HG03064 (cell line): Measurements from ENCODE around the gene CADM1.

Source experiments
- ATAC-seq: cut with Tn5 transposase; IDR thresholded peaks from one replicate; pipeline ENCODE4 v1.9.1; 2021; ENCODE audit warnings: low read depth; ENCODE audit not compliant: unreplicated experiment

CADM1 gene

DNA sequence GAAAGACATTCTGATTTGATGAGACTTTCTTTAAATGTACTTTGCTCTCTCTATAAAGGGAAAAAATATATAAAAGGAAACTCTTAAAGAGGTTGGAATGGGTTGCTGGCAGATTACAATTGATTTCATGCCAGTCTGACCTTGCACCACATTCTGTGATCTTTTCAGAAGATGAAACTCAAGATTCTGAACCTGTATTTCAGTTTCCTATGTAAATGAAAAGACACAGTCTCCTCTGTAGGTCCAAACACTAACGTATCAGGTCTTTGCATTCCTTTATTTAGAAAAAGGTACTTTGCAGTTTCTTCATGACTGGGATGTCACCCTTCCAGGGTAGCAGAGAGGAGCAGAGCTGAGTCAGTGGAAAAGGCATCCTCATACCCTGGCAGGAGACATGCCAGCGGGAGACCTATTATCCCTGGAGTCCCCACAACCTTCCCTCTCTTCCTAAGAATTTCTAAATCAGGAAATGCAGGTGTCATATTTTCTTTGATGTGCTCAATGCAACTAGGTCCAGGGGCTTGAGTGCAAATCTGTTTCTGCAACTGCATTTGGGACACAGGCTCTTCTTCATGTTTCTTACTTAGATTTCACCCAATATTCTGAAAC lies 282.6 kb downstream of the CADM1 start:
- no peak for ATAC-seq

- ATAC-seq: no peak
Measured at GRCh38 chr11:115220911-115221310, 283.3 kb downstream of the CADM1 start.

DNA sequence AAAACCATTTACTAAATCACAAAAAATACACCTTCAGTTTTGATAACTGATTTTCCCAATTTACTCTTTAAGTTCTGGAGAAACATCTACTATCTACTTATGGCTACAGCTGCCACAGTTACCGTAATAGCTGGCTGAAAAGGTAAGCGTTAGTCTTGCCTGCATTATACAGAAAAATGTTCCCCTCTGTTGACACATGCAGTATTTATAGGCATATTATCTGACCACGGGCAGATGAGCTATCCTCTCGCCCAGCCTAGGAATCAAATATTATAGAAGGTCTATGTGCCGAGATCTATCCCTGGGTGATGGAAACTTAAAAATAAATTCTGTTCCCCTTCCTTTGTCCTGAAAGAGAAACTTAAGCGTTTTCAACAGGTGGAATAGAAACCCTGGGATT lies 283.8 kb downstream of the CADM1 start:
- ATAC-seq: no peak

DNA sequence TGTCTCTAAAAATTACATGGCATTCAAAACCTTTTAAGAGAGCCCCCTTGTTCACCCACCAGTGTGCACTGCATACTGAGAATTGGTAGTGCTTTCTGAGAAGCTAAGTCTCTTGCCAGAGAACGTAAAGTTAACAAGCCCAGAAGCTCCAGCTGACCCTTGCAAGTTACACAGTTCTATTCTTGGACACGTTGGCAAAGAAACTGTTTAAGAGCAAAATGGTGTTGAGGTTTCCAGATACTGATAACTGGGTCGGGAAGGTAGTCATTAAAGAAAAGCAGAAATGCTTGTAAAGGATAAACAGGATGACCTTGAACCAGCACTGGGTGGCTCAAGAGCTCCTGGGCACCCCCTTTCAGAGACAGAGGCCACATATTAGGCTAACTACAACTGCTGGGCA lies 284.8 kb downstream of the CADM1 start:
- ATAC-seq: no peak

DNA sequence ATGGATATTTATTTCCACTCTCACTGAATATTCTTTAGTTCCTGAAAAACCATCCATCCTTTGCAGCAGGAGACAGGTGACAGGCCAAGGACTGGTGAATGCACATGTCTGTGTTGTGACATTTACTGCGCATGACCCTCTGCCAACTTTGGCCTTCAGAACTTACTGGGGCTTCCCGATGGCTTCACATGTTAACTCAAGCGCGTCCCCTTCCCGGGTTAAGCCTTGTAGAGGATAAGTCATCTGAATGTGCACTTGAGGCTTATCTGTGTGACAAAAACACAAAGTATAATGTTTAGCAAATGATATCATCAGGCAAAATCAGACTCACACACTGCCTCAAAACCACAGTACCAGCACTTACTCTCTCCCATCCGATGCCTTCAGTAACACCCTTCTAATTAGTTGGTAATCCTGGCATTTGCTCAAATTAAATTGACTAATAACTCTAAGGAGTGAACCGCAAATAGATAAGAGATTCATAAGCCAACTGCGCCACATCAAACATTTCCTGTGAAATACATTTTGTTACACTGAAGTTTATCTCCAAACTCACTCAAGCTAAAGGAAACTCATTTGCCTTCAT lies 286.4 kb downstream of the CADM1 start:
- no peak for ATAC-seq

- ATAC-seq: no peak
Measured at GRCh38 chr11:115215694-115216617, 288.3 kb downstream of the CADM1 start.

DNA sequence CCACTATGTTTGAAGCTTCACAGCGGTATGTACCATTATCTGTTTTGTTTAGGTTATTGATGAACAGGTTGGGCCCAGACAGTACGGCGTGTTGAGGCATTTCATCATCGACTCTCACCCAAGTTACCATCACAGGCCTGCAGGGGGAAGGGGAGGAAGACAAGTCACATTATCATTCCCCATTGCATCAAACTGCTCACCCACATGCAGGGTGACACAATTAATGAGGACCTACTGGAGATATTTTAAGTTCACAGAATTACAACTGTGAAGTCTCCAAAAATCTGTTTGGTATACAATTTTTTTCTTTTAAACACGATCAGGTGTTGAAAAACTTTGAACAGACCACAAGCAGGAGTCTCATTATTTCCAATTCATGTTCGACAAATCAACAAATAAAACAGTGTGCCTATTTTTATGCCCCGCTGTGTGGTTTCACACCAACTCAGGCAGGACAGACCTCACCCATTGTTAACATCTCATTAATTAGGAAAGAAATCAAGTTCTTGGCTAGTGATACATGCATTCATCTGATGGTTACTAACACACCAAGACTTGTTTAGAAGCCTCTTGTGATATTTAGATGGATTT lies 289.5 kb downstream of the CADM1 start:
- ATAC-seq: no peak

- ATAC-seq: no peak
Measured at GRCh38 chr11:115213007-115213406, 291.2 kb downstream of the CADM1 start.

DNA sequence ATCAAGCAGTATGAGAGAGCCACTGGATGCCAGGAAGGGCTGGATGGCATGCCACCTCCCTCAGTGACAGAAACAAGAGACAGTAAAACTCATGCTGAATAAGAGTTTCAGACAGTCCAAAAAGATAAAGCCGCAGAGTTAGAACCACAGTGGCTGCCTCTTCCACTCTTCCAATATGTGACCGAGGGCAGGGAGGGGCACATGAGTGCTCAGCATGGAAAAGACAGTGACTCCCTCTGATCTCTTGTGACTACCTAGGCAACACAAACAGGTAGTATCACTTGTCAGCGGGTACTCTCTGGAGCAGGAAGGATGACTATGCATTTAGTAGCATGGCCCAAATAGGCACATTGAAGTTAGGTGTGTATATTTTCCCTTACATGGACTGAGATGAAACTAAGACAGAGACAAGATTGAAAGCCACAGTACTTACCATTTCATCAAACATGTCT lies 295.4 kb downstream of the CADM1 start:
- ATAC-seq: no peak

DNA sequence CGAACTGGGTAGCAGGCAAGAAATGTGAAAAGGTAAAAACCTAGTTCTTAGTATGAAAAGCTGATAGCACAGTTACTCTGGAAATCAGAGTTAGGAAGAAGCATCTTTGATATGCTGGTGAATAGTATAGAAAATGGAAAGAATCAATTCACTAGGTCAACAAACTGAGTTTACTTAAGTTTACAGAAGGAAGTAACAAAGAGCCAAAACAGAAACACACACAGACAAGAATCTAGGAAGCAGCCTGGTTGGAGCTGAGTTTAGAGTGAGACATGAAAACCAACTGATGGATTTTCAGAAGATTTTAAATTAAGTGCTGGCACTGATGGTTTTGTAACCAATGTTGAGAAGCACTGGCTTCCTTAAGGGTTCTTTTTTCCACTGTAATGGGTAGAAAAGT lies 296.3 kb downstream of the CADM1 start:
- ATAC-seq: no peak

DNA sequence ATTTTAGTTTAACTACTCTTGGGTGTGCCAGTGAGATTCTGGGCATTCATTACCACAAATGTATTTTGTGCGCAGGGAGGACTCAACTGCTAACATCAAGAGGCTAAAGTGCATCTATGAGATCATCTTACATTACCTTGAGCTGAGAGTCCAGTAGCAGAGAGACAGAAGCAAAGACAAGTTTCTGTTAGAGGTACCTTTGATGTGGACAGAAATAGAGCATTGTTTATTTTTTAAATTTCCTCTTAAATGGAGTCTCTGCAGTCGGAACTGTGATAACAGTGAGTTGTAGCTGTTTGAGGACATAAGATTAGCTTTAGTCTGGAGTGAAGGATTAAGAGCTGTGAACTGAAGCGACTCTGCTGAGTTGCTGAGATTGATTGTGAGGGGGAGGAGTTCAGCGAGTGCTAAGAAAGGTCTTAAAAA lies 297.0 kb downstream of the CADM1 start:
- ATAC-seq: no peak

DNA sequence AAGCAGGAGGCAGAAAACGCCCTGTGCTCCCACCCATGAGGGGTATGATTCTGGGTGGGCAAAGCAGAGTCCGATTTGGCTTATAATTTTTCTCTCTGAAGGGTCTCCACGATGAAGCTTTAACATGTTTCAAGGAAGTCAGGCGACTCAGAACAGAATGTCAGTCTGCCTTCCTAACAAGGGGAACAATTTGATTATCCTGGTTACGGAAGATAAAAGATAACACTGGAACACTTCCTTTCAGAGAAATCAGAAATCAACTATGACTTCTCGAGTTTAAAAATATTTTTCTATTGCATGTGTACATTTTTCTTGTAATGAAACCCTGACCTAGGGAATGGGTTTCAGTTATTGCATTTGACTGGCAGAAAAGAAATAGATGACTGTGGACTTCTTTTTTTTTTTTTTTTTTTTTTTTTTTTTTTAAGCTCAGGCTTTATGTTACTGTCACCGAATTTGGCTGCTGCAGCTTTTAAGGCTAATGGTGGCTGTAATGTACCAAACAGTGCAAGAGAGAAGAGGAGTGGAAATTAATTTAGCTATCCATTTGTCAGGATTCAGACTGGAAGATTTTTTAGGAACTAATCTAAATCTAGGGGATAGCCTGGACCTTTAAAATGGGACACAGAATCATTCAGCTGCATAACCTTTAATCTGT lies 297.7 kb downstream of the CADM1 start:
- no peak for ATAC-seq

DNA sequence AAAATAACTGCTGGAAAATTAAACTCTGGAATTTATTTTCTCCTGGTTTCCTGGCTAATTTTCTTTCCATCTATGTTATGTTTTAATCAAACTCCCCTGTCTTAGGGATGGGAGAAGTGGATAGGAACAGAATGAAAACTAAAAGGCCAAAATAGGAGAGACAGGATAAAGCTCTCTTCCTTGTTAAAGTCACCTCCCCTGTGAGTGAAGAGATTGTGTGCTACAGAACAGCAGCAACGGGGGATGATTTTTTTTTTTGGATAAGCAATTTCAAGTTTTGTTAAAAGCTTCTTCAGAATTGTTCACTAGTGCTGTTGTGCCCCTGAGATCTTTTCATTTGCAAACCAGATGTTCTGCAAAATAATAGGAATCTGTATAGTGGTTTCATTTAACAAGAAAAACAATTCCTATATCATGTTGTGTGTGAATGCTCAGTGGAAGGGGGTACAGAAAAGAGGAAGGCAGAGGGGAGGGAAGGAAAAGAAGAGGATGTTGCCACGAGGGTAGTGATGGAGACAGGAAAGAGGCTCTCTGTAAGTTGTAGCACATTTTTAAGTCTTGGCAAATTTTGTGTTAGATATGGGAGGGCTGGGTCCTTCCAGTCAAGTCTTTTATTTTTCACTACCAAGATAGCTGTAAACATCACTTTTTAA lies 301.2 kb downstream of the CADM1 start:
- ATAC-seq: no peak

DNA sequence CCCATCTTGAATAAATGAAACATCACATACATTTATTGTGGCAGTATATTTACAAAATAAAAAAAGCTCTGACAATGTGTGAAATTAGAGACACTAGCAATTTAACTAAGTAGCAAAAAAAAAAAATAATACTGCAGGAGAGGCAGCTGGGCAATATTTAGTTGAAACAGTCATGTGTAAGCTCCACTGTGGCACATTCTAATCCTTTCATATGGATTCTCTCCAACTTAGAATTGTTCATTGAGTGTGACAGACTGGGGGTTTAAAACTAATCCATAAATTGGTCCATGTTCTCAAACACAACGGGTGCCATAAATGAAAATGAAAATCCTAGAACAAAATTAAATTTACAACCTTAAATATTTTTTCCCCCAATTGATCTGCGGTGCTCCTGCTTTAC lies 302.1 kb downstream of the CADM1 start:
- no peak for ATAC-seq

DNA sequence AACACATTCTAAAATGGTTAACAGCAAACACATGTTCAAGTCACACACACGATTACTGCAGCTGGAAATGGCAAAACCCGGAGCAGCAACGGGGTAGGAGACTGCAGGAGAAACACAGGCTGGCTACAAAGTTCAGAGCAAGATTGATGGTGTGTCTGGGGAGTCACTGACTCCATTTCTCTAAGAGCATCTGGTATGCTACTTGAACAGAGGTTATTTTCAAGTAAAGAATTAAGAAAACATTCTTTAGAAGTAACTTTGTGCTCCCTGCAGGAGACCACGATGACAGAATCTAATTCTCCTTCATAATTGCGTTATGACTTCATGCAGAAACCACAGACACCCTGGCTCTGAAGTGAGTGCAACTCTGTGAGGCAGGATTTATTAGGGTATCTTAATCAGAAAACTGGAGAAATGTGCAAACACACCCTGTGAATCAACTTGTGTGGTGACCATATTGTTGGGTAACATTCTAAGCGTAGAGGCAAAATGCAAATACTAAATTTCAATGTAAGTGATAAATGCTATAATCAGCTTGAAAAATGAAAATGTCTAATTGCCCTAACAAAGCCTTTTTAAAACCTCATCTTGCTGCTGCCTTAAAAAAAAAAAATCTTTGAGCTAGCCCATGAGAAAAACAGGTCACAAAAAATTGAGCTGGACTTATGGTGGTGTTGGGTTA lies 303.0 kb downstream of the CADM1 start:
- ATAC-seq: no peak

- no peak for ATAC-seq
Measured at GRCh38 chr11:115199481-115200069, 304.6 kb downstream of the CADM1 start.

DNA sequence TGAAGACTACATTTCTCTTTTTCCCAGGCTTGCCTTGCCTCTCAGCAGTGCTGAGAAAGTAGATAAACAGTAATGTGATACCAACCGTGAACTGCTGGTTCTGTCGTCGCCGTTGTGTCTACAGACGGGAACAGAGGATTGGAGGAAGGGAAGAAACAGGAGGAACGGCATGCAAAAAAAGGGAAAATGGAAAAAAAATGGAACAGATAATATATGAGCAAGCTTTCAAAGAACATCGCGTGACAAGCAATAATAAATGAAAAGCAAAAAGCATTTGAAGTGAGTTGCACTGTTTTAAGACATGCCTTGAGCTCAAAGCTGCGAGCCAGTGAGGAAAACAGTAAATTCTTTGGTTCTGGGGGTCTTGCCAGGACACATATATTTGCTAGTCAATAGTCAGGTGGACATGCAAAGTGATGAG lies 305.9 kb downstream of the CADM1 start:
- ATAC-seq: no peak

DNA sequence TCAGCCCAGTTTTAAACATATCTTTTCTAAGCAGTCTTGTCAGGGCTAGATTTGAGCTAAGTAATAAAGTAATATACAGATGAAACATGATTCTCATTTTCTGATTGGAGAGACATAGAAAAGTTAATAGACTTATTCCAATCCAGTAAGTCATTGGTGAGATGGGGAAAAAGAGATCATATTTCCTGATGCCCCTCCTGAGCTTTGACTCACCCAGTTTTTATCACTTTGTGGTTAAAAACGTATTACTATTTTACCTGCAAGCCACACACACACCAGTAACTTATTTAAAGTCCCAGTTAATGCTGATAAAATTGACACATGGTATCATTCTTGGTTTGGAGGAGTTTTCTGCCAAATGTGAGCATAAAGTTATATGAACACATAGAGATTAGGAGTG lies 306.8 kb downstream of the CADM1 start:
- no peak for ATAC-seq

DNA sequence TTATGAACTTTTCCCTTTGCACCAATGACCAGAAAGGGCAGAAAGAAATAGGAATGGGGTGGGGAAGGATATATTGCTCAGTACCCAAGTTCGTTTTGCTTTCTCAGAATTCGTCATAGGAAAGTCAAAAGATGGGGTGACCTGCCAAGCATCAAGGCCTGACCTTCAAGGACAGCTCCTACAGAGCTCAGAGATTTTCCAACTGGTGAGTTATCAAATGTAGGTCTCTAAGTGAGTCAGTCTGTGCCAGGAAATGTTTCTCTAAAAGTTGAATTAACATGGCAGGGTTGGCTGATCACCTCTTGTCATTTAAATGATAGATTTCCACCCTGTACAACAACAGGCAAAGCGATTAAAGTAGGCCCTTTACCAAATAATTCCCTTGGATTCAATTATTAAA lies 307.2 kb downstream of the CADM1 start:
- no peak for ATAC-seq
